ENCODE data around the gene HIPK3.
"Not testable (repeated sequence)": the region's sequence is repeated elsewhere in the genome, so short reads cannot be mapped to it uniquely, and the experiment has no call there.

The HIPK3 gene

GRCh38 chr11:33214187-33214586 is 43.0 kb upstream of the HIPK3 start:
- intact Hi-C loops (cut with DNase I; ENCODE audit: low total_unique reads) = no loop called here
- no peaks in the 10 kb centered on the region for H3K9me3 ChIP-seq
- no peaks in the 10 kb centered on the region for H3K36me3 ChIP-seq
- no peak for DNase-seq
- no peak overlapping the region for H3K27ac ChIP-seq
- H3K27me3 ChIP-seq = no peaks in the 10 kb centered on the region
- H3K4me3 ChIP-seq = no peak overlapping the region
- TF ChIP-seq, protein P1, sequence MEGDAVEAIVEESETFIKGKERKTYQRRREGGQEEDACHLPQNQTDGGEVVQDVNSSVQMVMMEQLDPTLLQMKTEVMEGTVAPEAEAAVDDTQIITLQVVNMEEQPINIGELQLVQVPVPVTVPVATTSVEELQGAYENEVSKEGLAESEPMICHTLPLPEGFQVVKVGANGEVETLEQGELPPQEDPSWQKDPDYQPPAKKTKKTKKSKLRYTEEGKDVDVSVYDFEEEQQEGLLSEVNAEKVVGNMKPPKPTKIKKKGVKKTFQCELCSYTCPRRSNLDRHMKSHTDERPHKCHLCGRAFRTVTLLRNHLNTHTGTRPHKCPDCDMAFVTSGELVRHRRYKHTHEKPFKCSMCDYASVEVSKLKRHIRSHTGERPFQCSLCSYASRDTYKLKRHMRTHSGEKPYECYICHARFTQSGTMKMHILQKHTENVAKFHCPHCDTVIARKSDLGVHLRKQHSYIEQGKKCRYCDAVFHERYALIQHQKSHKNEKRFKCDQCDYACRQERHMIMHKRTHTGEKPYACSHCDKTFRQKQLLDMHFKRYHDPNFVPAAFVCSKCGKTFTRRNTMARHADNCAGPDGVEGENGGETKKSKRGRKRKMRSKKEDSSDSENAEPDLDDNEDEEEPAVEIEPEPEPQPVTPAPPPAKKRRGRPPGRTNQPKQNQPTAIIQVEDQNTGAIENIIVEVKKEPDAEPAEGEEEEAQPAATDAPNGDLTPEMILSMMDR (IDR thresholded peaks at IDR 0.05) = no peak
- H3K4me1 ChIP-seq = no peaks in the 10 kb centered on the region

GRCh38 chr11:33214767-33215166 is 42.4 kb upstream of the HIPK3 start:
- DNase-seq = no peak
- Histone ChIP-seq H3K4me1 (no peaks in the 10 kb centered on the region), H3K9me3 (no peaks in the 10 kb centered on the region), H3K36me3 (no peaks in the 10 kb centered on the region), H3K4me3 (no peak overlapping the region), H3K27ac (no peak overlapping the region), H3K27me3 (no peaks in the 10 kb centered on the region)
- TF ChIP-seq, protein P1 (IDR thresholded peaks at IDR 0.05) = no peak
- intact Hi-C loops (cut with DNase I; ENCODE audit: low total_unique reads) = no loop called here

DNA sequence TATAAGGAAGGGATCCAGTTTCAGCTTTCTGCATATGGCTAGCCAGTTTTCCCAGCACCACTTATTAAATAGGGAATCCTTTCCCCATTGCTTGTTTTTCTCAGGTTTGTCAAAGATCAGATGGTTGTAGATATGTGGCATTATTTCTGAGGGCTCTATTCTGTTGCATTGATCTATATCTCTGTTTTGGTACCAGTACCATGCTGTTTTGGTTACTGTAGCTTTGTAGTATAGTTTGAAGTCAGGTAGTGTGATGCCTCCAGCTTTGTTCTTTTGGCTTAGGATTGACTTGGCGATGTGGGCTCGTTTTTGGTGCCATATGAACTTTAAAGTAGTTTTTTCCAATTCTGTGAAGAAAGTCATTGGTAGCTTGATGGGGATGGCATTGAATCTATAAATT is 40.5 kb upstream of the HIPK3 start:
- H3K4me3 ChIP-seq; H3K27me3 ChIP-seq; H3K27ac ChIP-seq; intact Hi-C loops (cut with DNase I; ENCODE audit: low total_unique reads); DNase-seq; H3K36me3 ChIP-seq; H3K9me3 ChIP-seq; H3K4me1 ChIP-seq: not testable (repeated sequence)

- Histone ChIP-seq H3K27me3 (no peaks in the 10 kb centered on the region), H3K4me3 (no peak overlapping the region), H3K27ac (no peak overlapping the region), H3K36me3 (no peaks in the 10 kb centered on the region), H3K4me1 (no peaks in the 10 kb centered on the region), H3K9me3 (no peaks in the 10 kb centered on the region)
- no peak for DNase-seq
- intact Hi-C loops (cut with DNase I; ENCODE audit: low total_unique reads) = no loop called here
- TF ChIP-seq, protein P1 (IDR thresholded peaks at IDR 0.05) = no peak
Observed at GRCh38 chr11:33222052-33222750, 35.0 kb upstream of the HIPK3 start.

- H3K27ac ChIP-seq = no peak overlapping the region
- H3K4me1 ChIP-seq = no peaks in the 10 kb centered on the region
- TF ChIP-seq, protein P1 (IDR thresholded peaks at IDR 0.05) = no peak
- intact Hi-C loops (cut with DNase I; ENCODE audit: low total_unique reads) = no loop called here
- H3K36me3 ChIP-seq = no peaks in the 10 kb centered on the region
- DNase-seq = no peak
- H3K4me3 ChIP-seq = no peak overlapping the region
- H3K27me3 ChIP-seq = no peaks in the 10 kb centered on the region
- no peaks in the 10 kb centered on the region for H3K9me3 ChIP-seq
Observed at GRCh38 chr11:33225371-33225770, 31.8 kb upstream of the HIPK3 start.

- Histone ChIP-seq H3K27ac (peak overlapping the region; percentile 32 to 37), H3K9me3 (no peaks in the 10 kb centered on the region), H3K27me3 (no peaks in the 10 kb centered on the region), H3K4me3 (no peak overlapping the region), H3K36me3 (no peaks in the 10 kb centered on the region), H3K4me1 (no peaks in the 10 kb centered on the region)
- intact Hi-C loops (cut with DNase I; ENCODE audit: low total_unique reads) = no loop called here
- DNase-seq = no peak
- TF ChIP-seq, protein P1 (IDR thresholded peaks at IDR 0.05) = no peak
Observed at GRCh38 chr11:33227578-33228261, 29.5 kb upstream of the HIPK3 start.

All from tibial artery (tissue), 4 donors.